C4-2B (cell line): Measurements from ENCODE around the gene SIX3.

Experiments used
- H3K27ac ChIP-seq: fragments of 450-650 bp; 2 replicates; pipeline ENCODE4 v1.5.1; 2017
- ZFX ChIP-seq: fragments of 450-650 bp; IDR thresholded peaks from 2 replicates; pipeline ENCODE4 v1.6.1; 2017
- TF ChIP-seq, protein P1 (sequence below): fragments of 450-650 bp; conservative IDR thresholded peaks from 2 replicates; pipeline ENCODE4 v1.5.1; 2017; ENCODE audit warnings: mild to moderate bottlenecking

SIX3 gene

DNA sequence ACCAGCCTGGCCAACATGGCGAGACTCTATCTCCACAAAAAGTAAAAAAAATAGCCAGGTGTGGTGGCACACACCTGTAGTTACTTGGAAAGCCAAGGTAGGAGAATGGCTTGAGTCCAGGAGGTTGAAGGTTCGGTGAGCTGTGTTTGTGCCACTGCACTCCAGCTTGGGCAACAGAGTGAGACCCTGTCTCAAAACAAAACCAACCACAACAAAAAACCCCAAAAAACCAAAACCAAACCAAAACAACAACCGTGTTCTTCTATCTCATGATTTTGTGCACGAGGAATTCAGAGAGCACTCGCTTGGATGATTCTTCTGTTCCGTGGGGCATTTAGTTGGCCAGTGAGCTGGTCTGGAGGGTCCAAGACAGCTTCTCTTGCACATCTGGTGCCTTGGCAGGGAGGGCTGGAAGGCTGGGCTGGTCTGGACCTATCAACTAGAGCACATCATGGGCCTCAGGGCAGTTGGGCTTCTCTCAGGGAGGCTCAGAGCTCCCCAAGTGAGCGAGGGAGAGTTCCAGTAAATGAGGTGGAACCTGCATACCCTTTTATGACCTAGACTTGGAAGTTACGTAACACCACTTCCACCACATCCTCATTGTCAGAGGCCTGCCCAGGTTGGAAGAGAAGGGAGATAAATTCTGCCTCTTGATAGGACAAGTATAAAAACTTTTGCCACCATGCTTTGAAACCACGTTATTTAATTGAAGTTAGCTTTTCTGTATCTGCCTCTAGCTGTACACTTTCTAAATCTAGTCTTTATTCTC is 42.5 kb downstream of the SIX3 start:
- H3K27ac ChIP-seq: no peak overlapping the region
- TF ChIP-seq, protein P1, sequence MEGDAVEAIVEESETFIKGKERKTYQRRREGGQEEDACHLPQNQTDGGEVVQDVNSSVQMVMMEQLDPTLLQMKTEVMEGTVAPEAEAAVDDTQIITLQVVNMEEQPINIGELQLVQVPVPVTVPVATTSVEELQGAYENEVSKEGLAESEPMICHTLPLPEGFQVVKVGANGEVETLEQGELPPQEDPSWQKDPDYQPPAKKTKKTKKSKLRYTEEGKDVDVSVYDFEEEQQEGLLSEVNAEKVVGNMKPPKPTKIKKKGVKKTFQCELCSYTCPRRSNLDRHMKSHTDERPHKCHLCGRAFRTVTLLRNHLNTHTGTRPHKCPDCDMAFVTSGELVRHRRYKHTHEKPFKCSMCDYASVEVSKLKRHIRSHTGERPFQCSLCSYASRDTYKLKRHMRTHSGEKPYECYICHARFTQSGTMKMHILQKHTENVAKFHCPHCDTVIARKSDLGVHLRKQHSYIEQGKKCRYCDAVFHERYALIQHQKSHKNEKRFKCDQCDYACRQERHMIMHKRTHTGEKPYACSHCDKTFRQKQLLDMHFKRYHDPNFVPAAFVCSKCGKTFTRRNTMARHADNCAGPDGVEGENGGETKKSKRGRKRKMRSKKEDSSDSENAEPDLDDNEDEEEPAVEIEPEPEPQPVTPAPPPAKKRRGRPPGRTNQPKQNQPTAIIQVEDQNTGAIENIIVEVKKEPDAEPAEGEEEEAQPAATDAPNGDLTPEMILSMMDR: no peak
- TF ChIP-seq ZFX: no peak

- TF ChIP-seq ZFX: no peak
- TF ChIP-seq, protein P1: no peak
- no peak overlapping the region for H3K27ac ChIP-seq
Measured at GRCh38 chr2:44989176-44989575, 47.7 kb downstream of the SIX3 start.

- H3K27ac ChIP-seq: no peak overlapping the region
- TF ChIP-seq, protein P1: no peak
- no peak for TF ChIP-seq ZFX
Measured at GRCh38 chr2:44994377-44994776, 52.9 kb downstream of the SIX3 start.
